ENCODE measurements around the gene LZTS3. TPM values are rescaled to one million over a fixed set of nuclear protein-coding genes. Genes with fewer than 3 reads are reported as not detected.
"Not testable (repeated sequence)": the region's sequence is repeated elsewhere in the genome, so short reads cannot be mapped to it uniquely, and the experiment has no call there.

Gene LZTS3
- total RNA-seq, 1 donor from 2014 or later = 14.2 TPM

GRCh38 chr20:3157817-3158216 is 15.5 kb downstream of the LZTS3 start:
- peaks cover 5% of the 10 kb centered on the region for H3K36me3 Mint-ChIP-seq
- no peaks in the 10 kb centered on the region for H3K27me3 Mint-ChIP-seq (ENCODE audit: low read depth)
- TF ChIP-seq, protein P1, sequence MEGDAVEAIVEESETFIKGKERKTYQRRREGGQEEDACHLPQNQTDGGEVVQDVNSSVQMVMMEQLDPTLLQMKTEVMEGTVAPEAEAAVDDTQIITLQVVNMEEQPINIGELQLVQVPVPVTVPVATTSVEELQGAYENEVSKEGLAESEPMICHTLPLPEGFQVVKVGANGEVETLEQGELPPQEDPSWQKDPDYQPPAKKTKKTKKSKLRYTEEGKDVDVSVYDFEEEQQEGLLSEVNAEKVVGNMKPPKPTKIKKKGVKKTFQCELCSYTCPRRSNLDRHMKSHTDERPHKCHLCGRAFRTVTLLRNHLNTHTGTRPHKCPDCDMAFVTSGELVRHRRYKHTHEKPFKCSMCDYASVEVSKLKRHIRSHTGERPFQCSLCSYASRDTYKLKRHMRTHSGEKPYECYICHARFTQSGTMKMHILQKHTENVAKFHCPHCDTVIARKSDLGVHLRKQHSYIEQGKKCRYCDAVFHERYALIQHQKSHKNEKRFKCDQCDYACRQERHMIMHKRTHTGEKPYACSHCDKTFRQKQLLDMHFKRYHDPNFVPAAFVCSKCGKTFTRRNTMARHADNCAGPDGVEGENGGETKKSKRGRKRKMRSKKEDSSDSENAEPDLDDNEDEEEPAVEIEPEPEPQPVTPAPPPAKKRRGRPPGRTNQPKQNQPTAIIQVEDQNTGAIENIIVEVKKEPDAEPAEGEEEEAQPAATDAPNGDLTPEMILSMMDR (IDR thresholded peaks at IDR 0.05; ENCODE audit: unreplicated experiment) = no peak
- peak overlapping the region; percentile 63 for H3K4me3 Mint-ChIP-seq
- no peak for DNase-seq (ENCODE audit: low spot score in 2 of 2, unreplicated experiment in 2 of 2)
- H3K27ac Mint-ChIP-seq = peak overlapping the region; percentile 71
- H3K9me3 Mint-ChIP-seq = no peaks in the 10 kb centered on the region
- peaks cover 27% of the 10 kb centered on the region for H3K4me1 Mint-ChIP-seq

DNA sequence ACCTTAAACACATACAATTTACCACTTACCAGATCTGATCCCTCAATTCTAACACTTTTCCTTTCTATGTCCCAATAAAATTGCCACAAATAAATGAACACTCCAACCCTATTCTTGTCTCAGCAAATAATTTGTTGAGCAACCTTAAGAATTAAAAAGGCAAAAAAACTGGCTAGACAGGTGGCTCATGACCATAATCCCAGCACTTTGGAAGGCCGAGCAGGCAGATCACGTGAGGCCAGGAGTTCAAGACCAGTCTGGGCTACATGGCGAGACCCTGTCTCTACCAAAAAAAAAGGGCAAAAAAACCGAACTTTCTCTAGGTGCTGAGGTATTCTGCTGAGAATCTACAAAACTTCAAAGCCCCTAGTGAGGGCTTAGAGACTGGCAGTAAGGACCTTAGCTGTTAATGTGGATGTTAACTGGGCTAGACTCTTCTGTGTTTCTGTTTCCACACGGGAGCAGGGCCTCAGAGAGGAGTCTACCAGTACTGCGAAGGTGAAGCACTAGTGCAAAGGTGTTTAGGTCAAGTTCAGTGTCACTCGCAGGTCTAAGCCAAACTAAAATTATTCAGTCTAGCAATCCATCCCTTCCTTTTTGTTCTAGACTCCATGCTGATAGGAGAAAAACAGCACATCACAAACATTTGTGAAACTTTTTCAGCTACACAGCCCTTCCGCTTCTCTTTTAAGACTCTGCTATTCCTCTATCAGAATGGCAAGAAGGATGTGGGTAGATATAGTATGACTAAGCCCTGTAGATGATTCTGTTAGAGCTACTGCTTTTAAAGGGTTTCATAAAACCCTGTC is 16.3 kb downstream of the LZTS3 start:
- Mint-ChIP-seq H3K4me3 (peak overlapping the region; percentile 63), H3K9me3 (no peaks in the 10 kb centered on the region), H3K4me1 (peaks cover 27% of the 10 kb centered on the region), H3K36me3 (peaks cover 5% of the 10 kb centered on the region), H3K27me3 (ENCODE audit: low read depth) (no peaks in the 10 kb centered on the region), H3K27ac (peak overlapping the region; percentile 71)
- no peak for DNase-seq (ENCODE audit: low spot score in 2 of 2, unreplicated experiment in 2 of 2)
- TF ChIP-seq, protein P1 (IDR thresholded peaks at IDR 0.05; ENCODE audit: unreplicated experiment) = no peak

DNA sequence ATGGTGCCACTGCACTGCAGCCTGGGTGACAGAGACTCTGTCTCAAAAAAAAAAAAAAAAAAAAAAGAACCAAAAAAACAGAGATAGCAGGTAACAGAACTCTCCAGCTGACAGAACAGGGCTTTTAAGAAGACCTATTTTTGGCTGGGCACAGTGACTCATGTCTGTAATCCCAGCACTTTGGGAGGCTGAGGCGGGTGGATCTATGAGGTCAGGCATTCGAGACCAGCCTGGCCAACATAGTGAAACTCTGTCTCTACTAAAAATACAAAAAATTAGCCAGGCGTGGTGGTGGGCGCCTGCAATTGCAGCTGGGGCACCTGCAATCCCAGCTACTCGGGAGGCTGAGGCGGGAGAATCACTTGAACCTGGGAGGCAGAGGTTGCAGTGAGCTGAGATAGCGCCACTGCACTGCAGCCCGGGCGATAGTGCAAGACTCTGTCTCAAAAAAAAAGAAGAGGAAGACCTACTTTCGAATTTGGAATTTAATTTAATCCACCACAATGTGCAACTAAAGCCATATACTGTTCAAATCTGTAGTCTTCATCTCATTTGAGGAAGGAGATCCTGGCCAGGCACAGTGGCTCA is 21.2 kb downstream of the LZTS3 start:
- H3K27me3 Mint-ChIP-seq (ENCODE audit: low read depth); H3K4me3 Mint-ChIP-seq; DNase-seq (ENCODE audit: low spot score in 2 of 2, unreplicated experiment in 2 of 2); H3K9me3 Mint-ChIP-seq; H3K4me1 Mint-ChIP-seq; H3K27ac Mint-ChIP-seq: not testable (repeated sequence)
- H3K36me3 Mint-ChIP-seq = peaks cover 25% of the 10 kb centered on the region

DNA sequence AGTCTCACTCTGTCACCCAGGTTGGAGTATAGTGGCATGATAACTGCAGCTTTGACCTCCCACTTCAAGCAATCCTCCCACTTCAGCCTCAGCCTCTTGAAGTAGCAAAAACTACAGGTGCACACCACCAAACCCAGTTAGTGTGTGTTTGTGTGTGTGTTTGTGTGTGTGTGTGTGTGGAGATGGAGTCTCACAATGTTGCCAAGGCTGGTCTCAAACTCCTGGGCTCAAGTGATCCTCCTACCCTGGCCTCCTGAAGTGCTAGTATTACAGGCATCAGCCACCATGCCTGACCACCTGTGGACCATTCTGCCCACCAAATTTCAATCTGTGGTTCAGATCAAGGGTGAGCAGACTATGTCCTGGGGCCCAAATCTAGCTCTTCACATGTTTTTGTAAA is 22.4 kb downstream of the LZTS3 start:
- H3K9me3 Mint-ChIP-seq = no peaks in the 10 kb centered on the region
- H3K4me1 Mint-ChIP-seq = peaks cover 2% of the 10 kb centered on the region
- H3K27ac Mint-ChIP-seq = no peak overlapping the region
- no peaks in the 10 kb centered on the region for H3K27me3 Mint-ChIP-seq (ENCODE audit: low read depth)
- TF ChIP-seq, protein P1 (IDR thresholded peaks at IDR 0.05; ENCODE audit: unreplicated experiment) = no peak
- H3K4me3 Mint-ChIP-seq = no peak overlapping the region
- DNase-seq (ENCODE audit: low spot score in 2 of 2, unreplicated experiment in 2 of 2) = no peak
- peaks cover 29% of the 10 kb centered on the region for H3K36me3 Mint-ChIP-seq

DNA sequence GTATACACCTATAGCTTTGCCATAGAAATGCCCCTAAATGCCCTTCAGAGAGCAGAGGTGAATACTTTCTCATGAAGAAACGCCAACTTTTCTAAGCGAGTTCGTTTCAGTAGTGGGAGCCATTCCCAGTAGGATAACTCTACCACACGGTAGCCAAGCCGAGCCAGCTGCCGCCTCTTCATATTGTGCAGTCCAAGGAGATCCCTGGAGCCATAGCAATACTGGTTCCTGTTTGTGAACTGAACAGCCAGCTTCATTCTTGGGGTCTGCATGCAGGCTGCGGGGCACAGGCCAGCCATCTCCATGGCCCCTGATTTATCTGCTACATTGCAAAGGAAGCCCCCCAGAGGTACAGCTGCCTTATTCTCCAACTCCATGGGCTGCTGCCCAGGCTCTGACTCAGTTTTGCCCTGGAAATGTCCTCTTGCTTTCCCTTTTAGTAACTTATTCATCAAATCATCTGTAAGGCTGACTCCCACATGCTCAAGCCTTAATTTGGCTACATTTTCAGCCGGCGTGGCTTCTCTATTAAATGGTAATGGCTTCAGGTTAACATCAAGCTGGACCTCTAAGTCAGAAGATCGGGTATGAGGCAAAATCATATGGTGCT is 26.5 kb downstream of the LZTS3 start:
- TF ChIP-seq, protein P1 (IDR thresholded peaks at IDR 0.05; ENCODE audit: unreplicated experiment) = no peak
- H3K4me1 Mint-ChIP-seq = no peaks in the 10 kb centered on the region
- peaks cover 38% of the 10 kb centered on the region for H3K36me3 Mint-ChIP-seq
- no peak overlapping the region for H3K4me3 Mint-ChIP-seq
- DNase-seq (ENCODE audit: low spot score in 2 of 2, unreplicated experiment in 2 of 2) = no peak
- H3K9me3 Mint-ChIP-seq = peaks cover 8% of the 10 kb centered on the region
- H3K27me3 Mint-ChIP-seq (ENCODE audit: low read depth) = no peaks in the 10 kb centered on the region
- H3K27ac Mint-ChIP-seq = no peak overlapping the region

- no peak for DNase-seq (ENCODE audit: low spot score in 2 of 2, unreplicated experiment in 2 of 2)
These were observed 31.6 kb downstream of the LZTS3 start for GRCh38 chr20:3141757-3142156.

More at GRCh38 chr20:3141757-3142156, 31.6 kb downstream of the LZTS3 start:
- Mint-ChIP-seq H3K9me3 (peaks cover 8% of the 10 kb centered on the region), H3K4me1 (no peaks in the 10 kb centered on the region), H3K27ac (no peak overlapping the region), H3K36me3 (peaks cover 21% of the 10 kb centered on the region), H3K27me3 (ENCODE audit: low read depth) (no peaks in the 10 kb centered on the region), H3K4me3 (no peak overlapping the region)
- TF ChIP-seq, protein P1 (IDR thresholded peaks at IDR 0.05; ENCODE audit: unreplicated experiment) = no peak
